IMR-90 (cell line): ENCODE measurements around the gene SAMD5. TPM values are rescaled to one million over a fixed set of nuclear protein-coding genes. Genes with fewer than 3 reads are reported as not detected.

ENCODE experiments used
- ATAC-seq: fragments of 200-7000 bp; cut with Tn5 transposase; 2 replicates; pipeline ENCODE4 v1.9.1; 2020; ENCODE audit warnings: low read depth, mild to moderate bottlenecking, moderate library complexity
- BruUV-seq: library from RNA; stranded (reverse); fragments of 400-500 nt; replicated peaks from 2 replicates; lab custom pipeline; 2021; lab: Mats Ljungman, UMichigan
- CTCF ChIA-PET: fragments of 300-600 bp; formaldehyde crosslinking; extraction: SDS; loops from one replicate; lab custom pipeline; 2021; ENCODE audit warnings: antibody characterized with exemption; lab: Yijun Ruan, JAX
- POLR2A ChIA-PET: fragments of 300-600 bp; sonication (Branson Sonifier 250); formaldehyde crosslinking; loops from one replicate; lab custom pipeline; 2022; ENCODE audit warnings: antibody characterized with exemption; ENCODE audit not compliant: unreplicated experiment; lab: Charles Lee
- DNase-seq: peaks from one replicate; pipeline ENCODE4 v3.0.0; 2013
- H2AFZ ChIP-seq: replicated peaks from 2 replicates; pipeline ENCODE3; 2013; ENCODE audit warnings: low read length, mild to moderate bottlenecking; ENCODE audit not compliant: poor library complexity
- H2AK5ac ChIP-seq: 2 replicates; pipeline ENCODE4 v1.6.1; 2013; ENCODE audit warnings: low read depth, low read length, inconsistent platforms
- H2AK9ac ChIP-seq: replicated peaks from 2 replicates; pipeline ENCODE3; 2013; ENCODE audit warnings: mild to moderate bottlenecking, low read depth, low read length, moderate library complexity; ENCODE audit not compliant: poor library complexity
- H2BK120ac ChIP-seq: 2 replicates; pipeline ENCODE4 v1.6.1; 2013; ENCODE audit warnings: low read depth, low read length, inconsistent platforms
- H2BK15ac ChIP-seq: 3 replicates; pipeline ENCODE4 v1.6.1; 2013; ENCODE audit warnings: low read depth, low read length, inconsistent platforms
- H2BK20ac ChIP-seq: 2 replicates; pipeline ENCODE4 v1.6.1; 2013; ENCODE audit warnings: low read depth, mild to moderate bottlenecking, inconsistent platforms, low read length, moderate library complexity
- H2BK5ac ChIP-seq: 2 replicates; pipeline ENCODE4 v1.6.1; 2013; ENCODE audit warnings: mild to moderate bottlenecking, low read depth, low read length, inconsistent platforms; ENCODE audit not compliant: poor library complexity, severe bottlenecking
- H3K14ac ChIP-seq: replicated peaks from 2 replicates; pipeline ENCODE4 v1.6.1; 2013; ENCODE audit warnings: low read depth, low read length, inconsistent platforms
- H3K18ac ChIP-seq: 2 replicates; pipeline ENCODE4 v1.6.1; 2013; ENCODE audit warnings: low read depth, low read length, control low read depth
- H3K23ac ChIP-seq: 2 replicates; pipeline ENCODE4 v1.6.1; 2013; ENCODE audit warnings: low read depth, low read length, inconsistent platforms
- H3K27ac ChIP-seq: 2 replicates; pipeline ENCODE4 v1.5.1; 2013; ENCODE audit warnings: mild to moderate bottlenecking, control low read depth, low read length; ENCODE audit not compliant: insufficient read depth
- H3K27me3 ChIP-seq: 2 replicates; pipeline ENCODE4 v1.6.1; 2013; ENCODE audit warnings: low read length; ENCODE audit not compliant: control insufficient read depth, insufficient read depth
- H3K36me3 ChIP-seq: 2 replicates; pipeline ENCODE4 v1.6.1; 2013; ENCODE audit warnings: low read length, mixed read lengths; ENCODE audit not compliant: control insufficient read depth, insufficient read depth
- H3K4ac ChIP-seq: 2 replicates; pipeline ENCODE4 v1.6.1; 2013; ENCODE audit warnings: low read depth, low read length, inconsistent platforms
- H3K4me1 ChIP-seq: 2 replicates; pipeline ENCODE4 v1.6.1; 2013; ENCODE audit warnings: low read length, mixed read lengths; ENCODE audit not compliant: control insufficient read depth, insufficient read depth
- H3K4me2 ChIP-seq: 2 replicates; pipeline ENCODE4 v1.6.1; 2013; ENCODE audit warnings: low read depth, mild to moderate bottlenecking, control low read depth, low read length, moderate library complexity
- H3K4me3 ChIP-seq: 2 replicates; pipeline ENCODE4 v1.5.1; 2013; ENCODE audit warnings: low read depth, mild to moderate bottlenecking, control low read depth, low read length, moderate library complexity; ENCODE audit not compliant: insufficient read depth
- H3K56ac ChIP-seq: 2 replicates; pipeline ENCODE4 v1.6.1; 2013; ENCODE audit warnings: low read length, inconsistent platforms; ENCODE audit not compliant: insufficient read depth; ENCODE audit errors: extremely low read depth
- H3K79me1 ChIP-seq, 2 experiments: 2 replicates each; pipeline ENCODE4 v1.6.1; 2013; ENCODE audit warnings: low read length in 2 of 2, inconsistent platforms in 1 of 2, low read depth in 1 of 2
- H3K9ac ChIP-seq: 2 replicates; pipeline ENCODE4 v1.6.1; 2013; ENCODE audit warnings: low read depth, low read length, control low read depth
- H3K9me1 ChIP-seq: 2 replicates; pipeline ENCODE4 v1.6.1; 2013; ENCODE audit warnings: low read length, inconsistent platforms; ENCODE audit not compliant: insufficient read depth
- H3K9me3 ChIP-seq: 2 replicates; pipeline ENCODE4 v1.6.1; 2013; ENCODE audit warnings: low read length; ENCODE audit not compliant: control insufficient read depth, insufficient read depth
- H4K20me1 ChIP-seq: 2 replicates; pipeline ENCODE4 v1.6.1; 2013; ENCODE audit warnings: low read length, inconsistent platforms; ENCODE audit not compliant: insufficient read depth
- H4K5ac ChIP-seq: 2 replicates; pipeline ENCODE4 v1.6.1; 2013; ENCODE audit warnings: mild to moderate bottlenecking, low read depth, low read length, control low read depth
- H4K8ac ChIP-seq, 2 experiments: 2 replicates each; pipeline ENCODE4 v1.6.1; 2013; ENCODE audit warnings: low read depth in 2 of 2, low read length in 2 of 2, control low read depth in 1 of 2, inconsistent platforms in 1 of 2
- H4K91ac ChIP-seq: 2 replicates; pipeline ENCODE4 v1.6.1; 2013; ENCODE audit warnings: low read depth, low read length, inconsistent platforms; ENCODE audit not compliant: insufficient read depth
- BHLHE40 ChIP-seq: fragments of 150-350 bp; IDR thresholded peaks from 2 replicates; pipeline ENCODE4 v1.6.1; 2016; ENCODE audit warnings: mild to moderate bottlenecking, low read depth, low read length
- CEBPB ChIP-seq: IDR thresholded peaks from 2 replicates; pipeline ENCODE4 v1.6.1; 2012; ENCODE audit warnings: low read depth, low read length, improper control_type of control experiment
- CHD1 ChIP-seq: IDR thresholded peaks from 2 replicates; pipeline ENCODE4 v1.6.1; 2012; ENCODE audit warnings: low read depth, low read length, improper control_type of control experiment
- FOS ChIP-seq: fragments of 150-350 bp; IDR thresholded peaks from 2 replicates; pipeline ENCODE4 v1.6.1; 2016; ENCODE audit warnings: low read depth, low read length
- MAFK ChIP-seq: IDR thresholded peaks from 2 replicates; pipeline ENCODE4 v1.6.1; 2012; ENCODE audit warnings: low read depth, low read length, improper control_type of control experiment
- MXI1 ChIP-seq: IDR thresholded peaks from 2 replicates; pipeline ENCODE4 v1.6.1; 2012; ENCODE audit warnings: low read depth, mild to moderate bottlenecking, low read length, moderate library complexity, borderline replicate concordance
- NFE2L2 ChIP-seq: fragments of 150-350 bp; IDR thresholded peaks from 2 replicates; pipeline ENCODE4 v1.6.1; 2016; ENCODE audit warnings: low read depth, mild to moderate bottlenecking, low read length
- RAD21 ChIP-seq: IDR thresholded peaks from 2 replicates; pipeline ENCODE4 v1.6.1; 2012; ENCODE audit warnings: low read length, improper control_type of control experiment
- RFX5 ChIP-seq: IDR thresholded peaks from 2 replicates; pipeline ENCODE4 v1.8.0; 2012; ENCODE audit warnings: low read depth, mild to moderate bottlenecking, low read length, moderate library complexity
- SMC3 ChIP-seq: fragments of 150-350 bp; IDR thresholded peaks from 2 replicates; pipeline ENCODE4 v1.6.1; 2016; ENCODE audit warnings: low read depth, mild to moderate bottlenecking, antibody characterized with exemption, low read length, moderate library complexity
- WGBS, 2 experiments: methylation state at CpG; one replicate each; pipeline versions ENCODE4 v1.1.5 to v1.1.7; 2013; ENCODE audit warnings: missing lambda C conversion rate in 2 of 2; ENCODE audit not compliant: insufficient read length in 1 of 2; ENCODE audit errors: extremely low coverage in 2 of 2; 5-methylcytosine and 5-hydroxymethylcytosine counted together
- dilution Hi-C: fragments of 300-500 bp; cut with HindIII; formaldehyde crosslinking; loops from one replicate; pipeline ENCODE4 v1.14.3; 2018; ENCODE audit warnings: low sequenced_read_pairs; ENCODE audit not compliant: unreplicated experiment
- in situ Hi-C: fragments of 300-500 bp; cut with MboI; formaldehyde crosslinking; loops from 3 replicates; pipeline ENCODE4 v1.14.3; 2019; ENCODE audit warnings: low sequenced_read_pairs, inconsistent platforms, mixed read lengths
- intact Hi-C: fragments of 100-400 bp; cut with micrococcal nuclease; formaldehyde crosslinking; loops from 2 replicates; pipeline ENCODE4 v1.10.0; 2022
- polyA plus RNA-seq, 3 experiments: library from polyadenylated mRNA; depleted of rRNA; stranded (reverse); fragments of >200 nt; gene quantifications; 2 replicates each; pipeline ENCODE4 v1.2.3, GENCODE V29; 2012; ENCODE audit warnings: low replicate concordance in 1 of 3
- total RNA-seq: library from RNA; depleted of rRNA; stranded (reverse); fragments of >200 nt; gene quantifications from 2 replicates; pipeline ENCODE4 v1.2.3, GENCODE V29; 2012
- TF ChIP-seq, protein P1 (sequence below): fragments of 150-350 bp; IDR thresholded peaks from 2 replicates; pipeline ENCODE4 v1.6.1; 2017; ENCODE audit warnings: mild to moderate bottlenecking, antibody characterized with exemption, low read length, low read depth
- TF ChIP-seq, protein P2 (sequence below): conservative IDR thresholded peaks from 2 replicates; pipeline ENCODE4 v1.5.1; 2012; ENCODE audit warnings: mild to moderate bottlenecking, low read depth, low read length, improper control_type of control experiment

The SAMD5 gene
- total and polyA plus RNA-seq, 2 of the 4 experiments (the other 2 are of a cell fraction), result 1.0 to 1.6 TPM

DNA sequence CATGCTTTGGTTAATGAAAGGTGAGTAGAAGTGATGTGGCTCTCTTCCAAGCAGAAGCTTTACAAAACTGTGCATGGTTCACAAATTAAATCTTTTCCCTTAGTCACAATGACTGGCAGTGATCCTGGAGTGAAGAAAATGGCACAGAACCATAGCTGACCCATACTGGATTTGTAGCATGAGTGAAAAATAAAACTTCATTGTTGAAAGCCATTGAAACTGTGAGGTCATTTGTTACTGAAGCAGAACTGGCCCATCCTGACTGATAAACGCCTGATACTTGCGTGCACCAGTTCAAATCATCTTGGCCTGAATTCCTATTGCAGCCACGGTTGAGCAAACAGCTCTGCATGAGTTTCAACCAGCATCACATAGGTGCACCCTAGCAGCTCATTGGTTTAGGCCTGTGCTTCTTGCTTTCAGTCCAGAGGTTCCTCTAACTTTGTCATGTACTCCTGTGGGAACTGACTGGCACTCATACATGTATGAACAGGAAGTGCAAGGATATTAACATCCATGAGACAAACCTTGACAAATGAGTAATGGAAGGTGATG lies 40.5 kb downstream of the SAMD5 start:
- Histone ChIP-seq H3K14ac (no peak overlapping the region), H3K4me3 (no peak overlapping the region), H4K20me1 (no peaks in the 10 kb centered on the region), H2BK5ac (no peak overlapping the region), H3K4me1 (peaks cover 3% of the 10 kb centered on the region), H3K27me3 (no peaks in the 10 kb centered on the region), H3K4ac (no peak overlapping the region), H3K23ac (no peak overlapping the region), H3K27ac (no peak overlapping the region), H3K18ac (no peak overlapping the region), H3K4me2 (no peak overlapping the region), H3K79me1 (no peaks in the 10 kb centered on the region; a peak in 1 of 4 replicates), H2AK9ac (no peak overlapping the region), H4K5ac (no peak overlapping the region; the same call in 1 of the 2 replicates), H2BK15ac (no peak overlapping the region), H3K56ac (no peak overlapping the region), H4K91ac (no peak overlapping the region), H4K8ac (no peak overlapping the region), H2AK5ac (no peak overlapping the region), H3K9me1 (0 out of 2 replicates have a peak, but pooled peaks cover 3% of the 10 kb centered on the region), H3K9ac (no peak overlapping the region), H3K36me3 (no peaks in the 10 kb centered on the region), H2BK120ac (no peak overlapping the region), H2AFZ (no peak overlapping the region), H2BK20ac (no peak overlapping the region), H3K9me3 (no peaks in the 10 kb centered on the region)
- POLR2A ChIA-PET, result no interaction called here
- TF ChIP-seq NFE2L2 (no peak), CHD1 (no peak), CEBPB (no peak), RAD21 (no peak), MXI1 (no peak), MAFK (no peak), SMC3 (no peak), BHLHE40 (no peak), FOS (no peak), RFX5 (no peak)
- TF ChIP-seq, protein P1, sequence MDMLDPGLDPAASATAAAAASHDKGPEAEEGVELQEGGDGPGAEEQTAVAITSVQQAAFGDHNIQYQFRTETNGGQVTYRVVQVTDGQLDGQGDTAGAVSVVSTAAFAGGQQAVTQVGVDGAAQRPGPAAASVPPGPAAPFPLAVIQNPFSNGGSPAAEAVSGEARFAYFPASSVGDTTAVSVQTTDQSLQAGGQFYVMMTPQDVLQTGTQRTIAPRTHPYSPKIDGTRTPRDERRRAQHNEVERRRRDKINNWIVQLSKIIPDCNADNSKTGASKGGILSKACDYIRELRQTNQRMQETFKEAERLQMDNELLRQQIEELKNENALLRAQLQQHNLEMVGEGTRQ, result no peak
- TF ChIP-seq, protein P2, sequence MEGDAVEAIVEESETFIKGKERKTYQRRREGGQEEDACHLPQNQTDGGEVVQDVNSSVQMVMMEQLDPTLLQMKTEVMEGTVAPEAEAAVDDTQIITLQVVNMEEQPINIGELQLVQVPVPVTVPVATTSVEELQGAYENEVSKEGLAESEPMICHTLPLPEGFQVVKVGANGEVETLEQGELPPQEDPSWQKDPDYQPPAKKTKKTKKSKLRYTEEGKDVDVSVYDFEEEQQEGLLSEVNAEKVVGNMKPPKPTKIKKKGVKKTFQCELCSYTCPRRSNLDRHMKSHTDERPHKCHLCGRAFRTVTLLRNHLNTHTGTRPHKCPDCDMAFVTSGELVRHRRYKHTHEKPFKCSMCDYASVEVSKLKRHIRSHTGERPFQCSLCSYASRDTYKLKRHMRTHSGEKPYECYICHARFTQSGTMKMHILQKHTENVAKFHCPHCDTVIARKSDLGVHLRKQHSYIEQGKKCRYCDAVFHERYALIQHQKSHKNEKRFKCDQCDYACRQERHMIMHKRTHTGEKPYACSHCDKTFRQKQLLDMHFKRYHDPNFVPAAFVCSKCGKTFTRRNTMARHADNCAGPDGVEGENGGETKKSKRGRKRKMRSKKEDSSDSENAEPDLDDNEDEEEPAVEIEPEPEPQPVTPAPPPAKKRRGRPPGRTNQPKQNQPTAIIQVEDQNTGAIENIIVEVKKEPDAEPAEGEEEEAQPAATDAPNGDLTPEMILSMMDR, result no peak
- no peak for DNase-seq
- dilution Hi-C loops, result no loop called here
- in situ Hi-C loops, result no loop called here
- intact Hi-C loops, result no loop called here
- no TSS peak for BruUV-seq
- ATAC-seq, result no peak
- 82% methylated on average over 3 of the region's 3 CpGs; no CpG with 5 or more reads in 1 of the 2 experiments for WGBS, 2 experiments
- CTCF ChIA-PET, result no interaction called here
